H9 (cell line): Measurements from ENCODE around the gene SSX2IP. TPM values are rescaled to one million over a fixed set of nuclear protein-coding genes. Genes with fewer than 3 reads are reported as not detected.

ENCODE experiments used
- DNase-seq: peaks from one replicate; pipeline ENCODE4 v3.0.0-alpha.2; 2017
- H2AFZ ChIP-seq: one replicate; pipeline ENCODE4 v1.6.1; 2013; ENCODE audit warnings: mild to moderate bottlenecking, low read length, control low read depth, moderate library complexity
- H2AK5ac ChIP-seq: 2 replicates; pipeline ENCODE4 v1.6.1; 2013; ENCODE audit warnings: low read length, control low read depth, mixed read lengths; ENCODE audit not compliant: insufficient read length
- H2BK120ac ChIP-seq: one replicate; pipeline ENCODE4 v1.6.1; 2013; ENCODE audit warnings: low read depth, mild to moderate bottlenecking, low read length, control low read depth, inconsistent platforms; ENCODE audit not compliant: poor library complexity, severe bottlenecking
- H2BK12ac ChIP-seq: 2 replicates; pipeline ENCODE4 v1.6.1; 2013; ENCODE audit warnings: low read length, control low read depth, mixed read lengths, low read depth; ENCODE audit not compliant: insufficient read length
- H2BK15ac ChIP-seq: 2 replicates; pipeline ENCODE4 v1.6.1; 2013; ENCODE audit warnings: low read depth, low read length, control low read depth
- H2BK20ac ChIP-seq: one replicate; pipeline ENCODE4 v1.6.1; 2013; ENCODE audit warnings: low read depth, mild to moderate bottlenecking, low read length, control low read depth, inconsistent platforms; ENCODE audit not compliant: poor library complexity, severe bottlenecking
- H2BK5ac ChIP-seq: 2 replicates; pipeline ENCODE4 v1.6.1; 2013; ENCODE audit warnings: low read length, control low read depth, mixed read lengths; ENCODE audit not compliant: insufficient read length
- H3K14ac ChIP-seq: 2 replicates; pipeline ENCODE4 v1.6.1; 2013; ENCODE audit warnings: low read length, control low read depth; ENCODE audit not compliant: insufficient read depth
- H3K18ac ChIP-seq: 2 replicates; pipeline ENCODE4 v1.6.1; 2013; ENCODE audit warnings: low read depth, mild to moderate bottlenecking, mixed read lengths, low read length, control low read depth; ENCODE audit not compliant: insufficient read length
- H3K23ac ChIP-seq: 2 replicates; pipeline ENCODE4 v1.6.1; 2013; ENCODE audit warnings: low read length, control low read depth, mixed read lengths, low read depth; ENCODE audit not compliant: insufficient read length
- H3K23me2 ChIP-seq: 2 replicates; pipeline ENCODE4 v1.6.1; 2013; ENCODE audit warnings: low read depth, mild to moderate bottlenecking, mixed read lengths, low read length, control low read depth; ENCODE audit not compliant: insufficient read length, poor library complexity, severe bottlenecking
- H3K27ac ChIP-seq: 2 replicates; pipeline ENCODE4 v1.5.1; 2013; ENCODE audit warnings: low read length, control low read depth, mixed read lengths, low read depth; ENCODE audit not compliant: insufficient read length
- H3K27me3 ChIP-seq: 2 replicates; pipeline ENCODE4 v1.6.1; 2013; ENCODE audit warnings: low read length, control low read depth, inconsistent platforms; ENCODE audit not compliant: insufficient read depth
- H3K4ac ChIP-seq: 2 replicates; pipeline ENCODE4 v1.6.1; 2013; ENCODE audit warnings: low read depth, mild to moderate bottlenecking, control low read depth, inconsistent platforms, low read length, moderate library complexity
- H3K4me1 ChIP-seq: 2 replicates; pipeline ENCODE4 v1.6.1; 2013; ENCODE audit warnings: low read length, control low read depth, inconsistent platforms; ENCODE audit not compliant: insufficient read depth
- H3K4me2 ChIP-seq: 2 replicates; pipeline ENCODE4 v1.6.1; 2013; ENCODE audit warnings: low read length, control low read depth, mixed read lengths; ENCODE audit not compliant: insufficient read length, insufficient read depth
- H3K56ac ChIP-seq: 2 replicates; pipeline ENCODE4 v1.6.1; 2013; ENCODE audit warnings: low read depth, mild to moderate bottlenecking, mixed read lengths, low read length, control low read depth; ENCODE audit not compliant: insufficient read length
- H3K79me1 ChIP-seq: 2 replicates; pipeline ENCODE4 v1.6.1; 2013; ENCODE audit warnings: low read depth, mild to moderate bottlenecking, moderate library complexity, low read length, control low read depth, inconsistent platforms; ENCODE audit not compliant: insufficient read depth, poor library complexity, severe bottlenecking
- H3K79me2 ChIP-seq: 2 replicates; pipeline ENCODE4 v1.6.1; 2013; ENCODE audit warnings: low read length, control low read depth, inconsistent platforms; ENCODE audit not compliant: insufficient read depth
- H3K9ac ChIP-seq: 2 replicates; pipeline ENCODE4 v1.6.1; 2013; ENCODE audit warnings: low read length, control low read depth, mixed read lengths; ENCODE audit not compliant: insufficient read length; ENCODE audit errors: extremely low read depth
- H3K9me3 ChIP-seq: one replicate; pipeline ENCODE4 v1.6.1; 2013; ENCODE audit warnings: low read depth, low read length, inconsistent platforms; ENCODE audit not compliant: control insufficient read depth
- H3T11ph ChIP-seq: one replicate; pipeline ENCODE4 v1.6.1; 2013; ENCODE audit warnings: mild to moderate bottlenecking, low read length, control low read depth, inconsistent platforms
- H4K20me1 ChIP-seq: one replicate; pipeline ENCODE4 v1.6.1; 2013; ENCODE audit not compliant: control insufficient read depth, insufficient read length, insufficient read depth
- H4K5ac ChIP-seq: 2 replicates; pipeline ENCODE4 v1.6.1; 2013; ENCODE audit warnings: low read depth, mild to moderate bottlenecking, mixed read lengths, low read length, control low read depth; ENCODE audit not compliant: insufficient read length
- H4K8ac ChIP-seq: replicated peaks from 2 replicates; pipeline ENCODE4 v1.6.1; 2013; ENCODE audit warnings: low read length, control low read depth, mixed read lengths, low read depth; ENCODE audit not compliant: insufficient read length
- H4K91ac ChIP-seq: 2 replicates; pipeline ENCODE4 v1.6.1; 2013; ENCODE audit warnings: low read depth, mild to moderate bottlenecking, moderate library complexity, mixed read lengths, low read length, control low read depth; ENCODE audit not compliant: insufficient read length
- H3K27ac Mint-ChIP-seq, 3 experiments: 2 replicates in 2 of 3; 3 replicates in 1 of 3; pipeline ENCODE4 v1.8.0; 2020 to 2021; ENCODE audit warnings: mixed read lengths in 3 of 3, mild to moderate bottlenecking in 1 of 3, moderate library complexity in 1 of 3
- H3K27me3 Mint-ChIP-seq: 2 replicates; pipeline ENCODE4 v1.8.0; 2021; ENCODE audit warnings: low read depth, mild to moderate bottlenecking, moderate library complexity, mixed read lengths
- H3K36me3 Mint-ChIP-seq, 3 experiments: 2 replicates in 2 of 3; 3 replicates in 1 of 3; pipeline ENCODE4 v1.8.0; 2020 to 2021; ENCODE audit warnings: low read depth in 3 of 3, mixed read lengths in 3 of 3; ENCODE audit not compliant: insufficient read depth in 1 of 3
- H3K4me1 Mint-ChIP-seq, 2 experiments: 2 replicates each; pipeline ENCODE4 v1.8.0; 2020; ENCODE audit warnings: mixed read lengths in 2 of 2
- H3K4me3 Mint-ChIP-seq, 2 experiments: 2 replicates in 1 of 2; 3 replicates in 1 of 2; pipeline ENCODE4 v1.8.0; 2020 to 2021; ENCODE audit warnings: mild to moderate bottlenecking in 2 of 2, mixed read lengths in 2 of 2, moderate library complexity in 1 of 2
- H3K9me3 Mint-ChIP-seq, 2 experiments: 2 replicates in 1 of 2; 3 replicates in 1 of 2; pipeline ENCODE4 v1.8.0; 2020; ENCODE audit warnings: mild to moderate bottlenecking in 2 of 2, mixed read lengths in 2 of 2, moderate library complexity in 1 of 2
- CTCF ChIP-seq: fragments of 200-600 bp; sonication (generic); conservative IDR thresholded peaks from 3 replicates; pipeline ENCODE4 v1.8.0; 2021; ENCODE audit warnings: antibody characterized with exemption, mild to moderate bottlenecking
- WGBS: extraction: QIAGEN DNeasy Blood & Tissue Kit; methylation state at CpG from one replicate; pipeline ENCODE4 v1.1.7; 2013; ENCODE audit warnings: missing lambda C conversion rate, low lambda C conversion rate, mixed read lengths; ENCODE audit not compliant: insufficient read length; ENCODE audit errors: extremely low coverage; 5-methylcytosine and 5-hydroxymethylcytosine counted together
- total RNA-seq: library from RNA; stranded (reverse); gene quantifications from 2 replicates; pipeline ENCODE4 v1.2.1, GENCODE V29; 2021

SSX2IP gene
- total RNA-seq, 1 experiment from 2014 or later = 19.6 TPM

- no peak for DNase-seq
These were observed 8.2 kb downstream of the SSX2IP start for GRCh38 chr1:84682047-84682446.

More at GRCh38 chr1:84682047-84682446, 8.2 kb downstream of the SSX2IP start:
- no peak overlapping the region for H4K91ac ChIP-seq
- Mint-ChIP-seq H3K36me3 (peaks cover 6 to 15% (median 9%) of the 10 kb centered on the region in 3 experiments; a peak in 6 of 7 replicates), H3K4me1 (peaks cover 31 to 33% of the 10 kb centered on the region in 2 experiments), H3K27me3 (no peaks in the 10 kb centered on the region), H3K9me3 (no peaks in the 10 kb centered on the region; a peak in 2 of 5 replicates), H3K4me3 (no peak overlapping the region), H3K27ac (no peak overlapping the region)
- H3K9ac ChIP-seq = no peak overlapping the region
- H3K79me1 ChIP-seq = peaks cover 3% of the 10 kb centered on the region
- H2AK5ac ChIP-seq = no peak overlapping the region
- H3K27me3 ChIP-seq = no peaks in the 10 kb centered on the region
- no peak overlapping the region for H2BK12ac ChIP-seq
- no peak for TF ChIP-seq CTCF
- no peak overlapping the region for H4K8ac ChIP-seq
- H4K20me1 ChIP-seq = no peaks in the 10 kb centered on the region
- no peak overlapping the region for H2BK20ac ChIP-seq
- no peak overlapping the region for H3K4ac ChIP-seq
- H2BK120ac ChIP-seq = no peak overlapping the region
- H4K5ac ChIP-seq = no peak overlapping the region
- no peaks in the 10 kb centered on the region for H3K23me2 ChIP-seq
- no peak overlapping the region for H3K23ac ChIP-seq
- H2BK5ac ChIP-seq = no peak overlapping the region
- peaks cover 1% of the 10 kb centered on the region; the same call in 1 of the 2 replicates for H3K79me2 ChIP-seq
- H3K18ac ChIP-seq = no peak overlapping the region
- no peak overlapping the region for H3K27ac ChIP-seq
- no peak overlapping the region for H3K4me2 ChIP-seq
- no peak overlapping the region for H2AFZ ChIP-seq
- no peaks in the 10 kb centered on the region for H3K9me3 ChIP-seq
- no peak overlapping the region for H3T11ph ChIP-seq
- H3K56ac ChIP-seq = no peak overlapping the region
- no CpG with 5 or more reads among the region's 5 CpGs for WGBS
- no peak overlapping the region for H2BK15ac ChIP-seq
- H3K14ac ChIP-seq = no peak overlapping the region
- no peaks in the 10 kb centered on the region for H3K4me1 ChIP-seq
